GM19035 (cell line): Measurements from ENCODE around the gene CYP2J2.
"Not testable (repeated sequence)": the region's sequence is repeated elsewhere in the genome, so short reads cannot be mapped to it uniquely, and the experiment has no call there.

Experiments
- ATAC-seq: cut with Tn5 transposase; IDR thresholded peaks from one replicate; pipeline ENCODE4 v1.9.1; 2021; ENCODE audit not compliant: unreplicated experiment

CYP2J2 gene

DNA sequence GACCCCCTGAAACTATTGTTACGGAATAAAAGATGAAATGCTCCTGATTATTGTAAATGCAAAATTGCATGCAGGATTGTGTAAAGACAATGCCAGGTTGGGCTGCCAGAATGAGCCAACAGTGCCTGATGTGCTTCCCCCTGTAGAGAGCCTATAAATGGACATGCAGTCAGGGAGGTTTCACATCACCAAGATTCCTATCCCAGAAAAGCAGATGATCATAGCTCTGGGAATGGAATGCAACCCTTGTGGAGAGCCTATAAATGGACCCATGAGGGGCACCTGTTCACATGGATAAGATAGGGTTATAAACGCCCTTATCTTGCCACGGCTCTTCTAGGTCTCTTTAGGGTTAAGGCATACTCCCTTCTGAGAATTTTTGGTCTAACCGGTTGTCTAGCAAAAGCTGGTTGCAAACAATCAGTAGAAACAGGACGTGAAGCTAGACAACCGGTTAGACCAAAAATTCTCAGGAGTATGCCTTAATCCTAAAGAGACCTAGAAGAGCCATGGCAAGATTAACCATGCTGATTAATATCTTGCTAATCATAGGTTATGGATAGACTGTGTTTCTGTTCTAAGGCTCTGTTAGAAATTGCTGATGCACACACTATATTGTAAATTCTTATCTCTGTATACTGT is 5.2 kb downstream of the CYP2J2 start:
- ATAC-seq, result not testable (repeated sequence)

DNA sequence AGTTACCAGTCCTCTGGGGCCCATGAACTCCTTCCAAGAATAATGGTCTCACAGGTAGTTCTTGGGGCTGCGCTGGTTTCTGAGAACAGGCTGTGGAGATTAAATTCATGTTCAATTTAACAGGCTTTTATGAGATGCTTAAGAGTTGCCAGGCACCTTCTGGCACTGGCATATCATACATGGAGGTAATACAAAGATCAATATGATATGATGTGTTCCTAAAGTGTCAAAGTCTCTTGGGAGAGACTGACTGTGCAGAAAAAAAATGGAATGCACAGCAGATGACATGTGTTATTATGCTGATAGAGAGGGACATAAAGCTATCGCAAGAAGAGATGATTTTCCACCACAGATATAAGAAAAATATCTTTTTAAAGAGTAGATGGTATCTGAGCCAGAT is 6.8 kb downstream of the CYP2J2 start:
- no peak for ATAC-seq

DNA sequence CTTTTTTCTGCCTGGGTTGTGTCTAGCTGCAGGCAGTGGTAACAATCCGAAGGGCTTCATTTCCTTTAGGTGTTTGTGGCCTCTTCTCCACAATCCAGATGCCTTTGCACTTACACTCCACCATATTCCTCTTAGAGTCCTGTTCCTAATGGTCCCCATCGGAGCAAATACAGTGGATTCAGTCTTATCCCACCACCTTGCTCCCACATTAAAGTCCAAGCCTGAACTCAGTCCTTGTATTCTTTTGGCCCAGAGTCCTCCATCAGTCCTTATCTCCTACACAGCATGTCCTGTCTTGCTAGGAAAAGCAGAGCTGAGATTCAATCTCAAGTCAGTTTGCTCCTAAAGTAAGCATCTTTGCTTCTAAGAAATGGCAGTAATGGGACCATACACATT is 8.8 kb downstream of the CYP2J2 start:
- ATAC-seq, result no peak

DNA sequence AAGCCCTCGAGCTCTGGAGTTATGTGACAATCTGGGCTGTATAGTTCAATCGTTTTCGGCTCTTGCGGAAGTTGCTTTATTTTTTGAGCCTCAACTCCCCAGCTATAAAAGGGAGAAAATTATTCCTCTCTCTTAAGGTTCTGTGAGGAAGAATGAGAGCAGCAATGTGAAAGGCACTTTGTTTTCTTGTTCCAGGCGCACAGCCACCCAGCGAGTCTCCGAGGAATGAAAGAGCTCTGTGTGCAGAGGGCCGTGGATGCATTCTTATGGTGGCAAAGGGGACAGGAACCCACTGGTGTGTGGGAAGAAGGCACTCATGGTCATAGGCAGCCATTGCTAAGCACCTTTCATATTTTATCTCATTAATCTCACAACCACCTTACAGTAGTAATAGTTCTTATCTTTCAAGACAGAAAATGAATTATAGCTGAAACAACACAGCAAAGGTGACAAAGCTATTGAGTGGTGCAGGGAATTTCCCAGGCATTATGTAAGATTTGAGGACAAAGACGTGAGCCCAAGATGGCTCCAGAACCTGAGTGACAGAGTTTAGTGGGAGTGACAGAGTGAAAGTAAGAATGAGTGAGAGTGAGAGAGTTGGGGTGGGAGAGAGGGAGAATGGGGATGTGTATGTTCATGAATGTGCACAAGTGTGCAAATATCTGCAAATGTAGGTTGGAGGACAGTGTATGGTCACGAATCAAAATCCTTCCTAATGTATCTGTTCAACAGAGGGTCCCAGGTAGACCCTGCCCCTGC is 9.4 kb downstream of the CYP2J2 start:
- no peak for ATAC-seq

DNA sequence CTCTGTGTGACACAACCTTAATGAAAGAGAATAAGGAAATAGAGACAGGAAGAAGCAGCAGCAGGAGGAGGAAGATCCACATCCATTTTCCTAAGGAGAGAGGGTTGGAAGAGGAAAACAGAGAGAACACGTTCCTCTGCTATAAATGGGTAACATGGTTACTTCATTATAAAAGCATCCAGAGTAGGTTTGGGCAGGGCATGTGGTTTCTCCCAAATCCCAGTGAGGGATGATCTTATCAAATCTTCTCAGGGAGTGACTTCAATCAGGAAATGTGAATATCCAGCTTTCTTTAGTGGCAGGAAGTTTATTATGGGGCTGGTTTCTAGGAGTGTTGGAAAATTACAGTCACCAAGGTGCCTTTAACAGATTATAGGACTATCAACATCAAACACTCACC is 11.1 kb downstream of the CYP2J2 start:
- no peak for ATAC-seq

DNA sequence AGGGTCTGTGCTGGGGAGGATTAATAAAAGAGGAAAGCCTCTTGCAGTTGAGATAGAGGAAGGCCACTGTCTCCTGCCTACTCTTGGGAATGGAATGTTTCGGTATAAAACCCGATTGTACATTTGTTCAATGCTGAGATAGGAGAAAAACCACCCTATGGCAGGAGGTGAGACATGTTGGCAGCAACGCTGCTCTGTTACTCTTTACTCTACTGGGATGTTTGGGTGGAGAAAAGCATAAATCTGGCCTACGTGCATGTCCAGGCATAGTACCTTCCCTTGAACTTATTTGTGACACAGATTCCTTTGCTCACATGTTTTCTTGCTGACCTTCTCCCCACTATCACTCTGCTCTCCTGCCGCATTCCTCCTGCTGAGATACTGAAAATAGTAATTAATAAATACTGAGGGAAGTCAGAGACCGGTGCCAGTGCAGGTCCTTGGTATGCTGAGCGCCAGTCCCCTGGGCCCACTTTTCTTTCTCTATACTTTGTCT is 11.7 kb downstream of the CYP2J2 start:
- ATAC-seq, result not testable (repeated sequence)

DNA sequence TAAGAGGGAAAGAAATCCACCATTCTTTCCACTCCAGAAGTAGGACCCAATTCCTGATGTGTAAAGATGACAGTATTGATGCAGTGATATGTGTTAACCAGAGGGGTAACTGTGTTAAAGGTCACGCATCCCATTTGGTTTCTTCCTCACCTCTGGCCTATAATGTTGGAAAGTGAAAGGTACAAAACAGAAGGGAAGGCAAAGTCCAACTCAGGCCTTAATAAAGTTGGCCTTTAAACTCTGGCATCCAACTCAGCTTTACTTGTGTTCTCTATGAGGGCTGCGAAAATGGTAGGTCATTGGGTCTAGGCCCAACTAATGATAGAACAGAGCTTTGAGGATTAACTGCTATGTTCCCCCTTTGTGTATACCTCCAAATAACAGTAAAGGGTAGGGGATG is 17.9 kb downstream of the CYP2J2 start:
- no peak for ATAC-seq

DNA sequence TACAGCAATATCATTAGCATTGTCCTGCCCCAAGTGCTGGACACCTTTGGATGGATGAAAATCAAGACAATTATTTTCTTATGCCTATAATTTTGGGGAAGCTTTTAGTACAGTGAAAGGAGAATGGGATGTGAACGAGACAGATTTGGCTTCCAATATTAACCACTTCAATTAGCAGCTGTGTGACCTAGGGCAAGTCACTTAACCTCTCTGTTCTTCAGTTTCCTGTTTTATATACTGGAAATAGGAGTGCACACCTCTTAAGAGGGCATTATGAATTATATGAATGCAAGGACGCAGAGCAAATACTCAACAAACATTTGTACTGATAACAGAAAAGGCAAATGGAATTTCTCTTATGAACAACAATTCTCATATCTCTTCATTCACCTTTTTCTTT is 18.5 kb downstream of the CYP2J2 start:
- ATAC-seq, result no peak

DNA sequence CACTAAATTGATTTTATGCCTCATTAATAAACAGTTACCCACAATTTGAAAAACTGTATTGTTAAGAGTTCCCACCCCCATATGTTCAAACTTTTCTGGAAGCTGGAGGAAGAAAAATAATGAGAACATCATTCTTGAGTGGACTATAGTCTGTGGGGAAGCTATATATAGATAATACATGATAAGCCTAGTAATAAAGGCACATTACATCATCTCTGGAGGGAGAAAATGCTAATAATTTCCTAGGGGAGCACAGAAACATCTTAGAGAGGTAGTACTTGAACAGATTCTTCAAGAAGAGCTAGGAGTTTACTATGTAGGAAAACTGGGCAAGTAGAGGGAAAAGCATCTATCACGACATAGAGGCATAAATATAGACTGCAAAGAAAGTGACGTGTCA is 19.6 kb downstream of the CYP2J2 start:
- no peak for ATAC-seq

DNA sequence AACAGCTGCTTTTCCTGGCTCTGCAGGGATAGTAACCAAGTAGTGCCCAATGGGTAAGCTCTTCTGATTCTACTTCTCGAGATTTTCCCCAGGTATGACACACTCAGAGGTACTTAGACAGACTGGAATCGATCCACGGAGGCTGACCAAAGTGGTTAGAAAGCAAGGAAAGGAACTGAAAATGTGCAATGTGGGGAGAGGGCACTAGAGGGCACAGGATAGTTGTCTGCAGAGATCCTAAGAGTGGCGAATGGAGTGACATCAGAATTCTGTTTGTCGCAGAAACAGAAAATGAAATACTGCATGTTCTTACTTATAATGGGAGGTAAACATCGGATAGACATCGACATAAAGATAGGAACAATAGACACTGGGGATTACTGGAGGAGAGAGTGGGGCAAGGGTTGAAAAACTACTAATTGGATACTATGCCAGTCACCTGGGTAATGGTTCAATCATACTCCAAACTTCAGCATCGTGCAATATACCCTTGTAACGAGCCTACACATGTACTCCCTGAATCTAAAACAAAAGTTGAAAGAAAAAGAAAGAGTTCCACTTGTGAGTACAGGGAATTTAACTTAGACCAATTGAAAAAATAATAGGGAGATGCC is 23.3 kb downstream of the CYP2J2 start:
- ATAC-seq, result no peak

DNA sequence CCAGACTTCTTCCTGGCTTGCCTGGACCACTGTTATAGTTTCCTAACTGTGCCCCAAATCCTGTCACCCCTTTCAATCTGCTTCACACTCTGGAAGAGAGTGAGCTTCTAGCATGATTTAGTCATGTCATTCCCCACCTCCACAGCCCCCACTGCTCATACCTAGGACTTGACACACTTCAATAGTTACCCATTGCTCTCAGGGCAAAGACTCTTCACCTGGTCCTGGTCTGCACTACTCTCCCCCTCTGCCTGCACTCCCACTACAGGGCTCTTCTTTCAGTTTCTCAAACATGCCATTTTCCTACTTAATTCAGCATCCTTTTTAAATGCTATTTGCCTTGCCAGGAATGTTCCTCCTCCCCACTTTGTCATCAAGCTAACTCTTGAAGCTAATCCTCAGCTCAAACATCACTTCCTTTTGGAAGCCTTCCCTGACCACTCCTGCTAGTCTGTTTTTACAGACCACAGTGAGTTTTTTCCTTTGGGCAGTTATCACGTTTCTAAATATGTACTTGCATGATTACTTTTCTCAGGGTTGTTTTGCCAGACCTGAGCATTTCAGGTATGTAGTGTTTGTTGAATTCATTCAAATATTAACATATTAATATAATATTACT is 24.7 kb downstream of the CYP2J2 start:
- no peak for ATAC-seq

DNA sequence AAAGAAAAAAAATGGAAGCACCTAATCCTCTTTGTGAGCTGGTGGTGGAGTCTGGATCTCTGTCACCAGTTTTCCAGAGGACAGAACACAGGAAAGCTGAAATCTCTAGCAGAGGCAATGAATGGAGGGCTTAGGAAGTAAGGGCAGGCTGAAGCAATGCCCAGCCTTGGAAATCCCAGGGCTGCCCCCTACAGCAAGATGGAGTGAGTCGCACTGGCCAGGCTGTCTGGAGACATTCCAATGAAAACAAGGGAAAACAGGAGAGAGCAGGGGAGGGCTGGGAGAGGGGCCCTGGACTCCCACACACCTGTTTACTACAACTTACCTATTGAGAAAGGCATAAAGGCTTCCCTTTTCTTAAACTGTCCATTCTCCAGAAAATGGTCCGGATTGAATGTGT is 25.9 kb downstream of the CYP2J2 start:
- ATAC-seq, result no peak

DNA sequence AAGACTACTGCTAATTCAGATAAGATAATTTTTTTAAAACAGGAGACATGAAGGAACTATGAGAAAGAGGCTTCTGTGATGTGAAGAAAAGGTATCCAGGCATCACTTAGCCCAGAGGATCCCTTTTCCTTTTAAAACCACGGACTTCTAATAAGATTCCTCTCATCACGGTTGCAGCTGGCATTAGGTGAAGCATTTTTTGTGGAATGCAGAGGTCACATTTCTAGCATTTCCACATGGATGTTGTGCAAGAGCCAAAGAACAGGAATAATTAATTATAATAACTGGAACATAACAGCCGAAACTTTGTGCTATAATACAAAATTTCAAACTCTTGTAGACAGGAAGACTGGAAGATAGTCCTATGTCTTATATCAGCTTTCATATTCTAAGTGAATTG is 27.6 kb downstream of the CYP2J2 start:
- ATAC-seq, result no peak

DNA sequence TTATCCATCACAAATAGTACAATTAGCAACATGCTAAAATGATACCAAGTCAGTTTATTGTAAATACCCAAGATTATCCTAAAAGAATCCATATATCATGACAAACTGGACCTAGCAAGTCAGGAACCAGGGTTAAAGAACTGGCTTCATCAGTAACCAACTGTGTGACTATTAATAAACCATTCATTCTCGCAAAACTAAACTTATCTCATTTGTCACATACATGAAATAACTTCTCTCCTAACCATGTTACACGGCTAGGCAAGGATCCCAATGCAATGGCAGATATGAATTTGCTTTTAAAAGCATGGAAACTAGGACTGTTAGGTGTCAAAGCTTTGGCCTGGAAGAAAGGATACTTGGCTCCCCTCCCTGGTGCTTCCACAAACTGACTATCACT is 29.4 kb downstream of the CYP2J2 start:
- no peak for ATAC-seq

DNA sequence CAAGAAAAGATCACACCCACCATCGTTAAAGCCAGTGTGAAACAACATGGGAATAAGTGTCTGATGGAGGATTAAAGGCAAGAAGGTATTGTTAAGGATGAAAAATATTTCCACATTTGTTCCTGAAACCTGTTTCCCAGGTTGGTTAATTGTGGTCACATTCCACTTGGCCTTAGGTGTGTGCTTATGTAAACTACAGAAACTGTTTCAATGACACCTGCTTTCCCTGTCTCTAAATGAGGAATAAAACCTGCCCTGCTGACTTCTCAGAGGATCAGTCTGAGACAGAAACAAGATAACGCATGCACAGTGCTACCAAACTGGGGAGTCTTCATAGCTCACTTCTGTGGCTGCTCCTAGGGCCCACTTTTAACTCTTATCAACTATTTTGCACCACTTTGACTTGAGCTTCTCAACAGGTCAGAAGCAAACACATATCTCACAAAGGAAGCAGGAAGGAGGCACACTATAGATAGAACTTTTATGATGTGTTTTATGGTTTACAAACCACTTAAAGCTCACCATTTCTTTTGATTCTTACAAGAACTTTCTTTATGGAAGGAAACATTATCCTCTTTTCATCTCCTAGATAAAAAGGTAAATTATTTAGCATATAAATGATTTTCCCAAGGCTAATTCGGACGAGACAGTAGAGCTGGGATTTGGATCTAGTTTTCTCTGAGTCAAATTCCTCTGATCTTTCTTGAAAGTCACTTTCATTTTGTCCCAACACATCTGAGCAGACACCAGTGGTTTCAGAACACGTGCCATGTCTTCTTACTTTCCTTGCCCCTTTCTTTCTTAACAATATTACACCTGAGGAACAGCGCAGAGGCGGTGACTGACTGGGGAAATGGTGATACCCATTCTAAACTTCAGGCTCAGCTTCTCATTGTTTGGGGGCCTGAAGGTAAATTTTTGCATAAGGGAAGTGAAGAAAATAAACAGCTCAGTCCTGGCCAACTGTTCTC is 33.4 kb downstream of the CYP2J2 start:
- no peak for ATAC-seq

DNA sequence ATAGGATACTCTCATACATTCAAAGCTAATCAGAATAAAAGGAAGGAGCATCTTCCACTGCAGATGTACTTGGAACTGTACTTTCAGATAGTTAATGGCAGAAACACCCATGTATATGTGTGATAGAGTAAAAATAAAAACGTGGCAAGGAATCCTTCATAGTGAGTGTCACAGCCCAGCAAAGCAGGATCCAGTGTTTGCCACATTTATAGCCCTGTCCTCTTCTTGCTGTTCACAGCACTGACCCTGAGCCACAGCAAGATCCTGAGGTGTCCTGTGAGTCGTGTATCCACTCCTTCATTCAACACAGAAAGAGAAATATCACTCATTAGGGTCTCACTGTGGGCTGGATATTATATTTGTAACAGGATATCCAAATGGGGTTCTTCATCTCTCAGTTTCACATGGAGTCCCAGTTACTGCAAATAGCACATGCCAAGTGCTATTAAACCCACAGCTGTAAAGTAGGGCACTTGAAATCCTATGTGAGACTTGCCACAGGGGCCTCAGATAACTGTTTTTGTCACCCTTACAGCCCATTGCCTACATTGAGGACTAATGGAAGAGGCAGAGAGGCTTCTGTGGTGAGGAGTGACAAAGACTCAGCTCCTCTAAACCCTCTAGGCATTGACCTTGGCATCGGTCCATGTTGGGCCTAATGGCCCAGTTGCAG is 41.3 kb downstream of the CYP2J2 start:
- no peak for ATAC-seq

DNA sequence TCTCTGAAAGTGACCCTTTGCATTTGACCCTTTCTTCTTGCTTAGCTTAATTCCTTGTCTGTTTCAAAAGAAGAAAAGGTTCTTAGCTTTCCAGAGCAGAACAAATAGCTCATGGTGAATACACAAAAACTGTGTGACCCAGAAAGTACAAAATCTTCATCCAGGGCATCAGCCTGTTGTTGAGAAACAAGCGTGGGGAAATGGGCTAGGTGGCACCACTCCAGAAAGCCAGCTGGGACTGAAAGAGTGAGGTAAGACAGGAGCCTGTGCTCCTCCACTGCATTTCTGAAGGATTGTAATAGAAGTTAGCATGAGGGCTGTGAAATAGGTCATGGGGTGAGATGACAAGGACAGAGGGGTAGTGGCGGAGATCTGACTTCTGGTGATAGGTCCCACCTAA is 45.8 kb downstream of the CYP2J2 start:
- no peak for ATAC-seq

DNA sequence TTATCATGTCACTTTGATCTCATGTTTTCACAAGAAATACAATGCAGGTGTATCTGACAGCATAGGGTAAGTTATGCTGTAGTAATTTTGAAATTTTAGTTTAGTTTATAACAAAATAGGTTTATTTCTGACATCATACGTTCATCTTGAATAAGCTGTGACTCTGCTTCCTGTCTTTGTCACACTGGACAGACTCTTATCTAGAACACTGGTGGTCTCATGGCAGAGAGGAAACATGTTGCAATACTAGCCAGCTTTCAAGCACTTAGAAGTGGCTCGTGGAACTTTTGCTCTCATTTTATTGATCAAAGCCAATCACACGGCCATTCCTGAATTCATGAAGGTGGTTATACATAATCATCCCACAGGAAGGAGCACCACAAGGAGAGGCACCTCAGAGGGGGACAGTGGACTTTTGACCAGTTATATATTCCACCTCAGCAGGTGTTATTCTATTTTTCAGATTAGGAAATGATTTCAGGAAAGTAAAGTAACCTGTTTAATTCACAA is 46.5 kb downstream of the CYP2J2 start:
- no peak for ATAC-seq

DNA sequence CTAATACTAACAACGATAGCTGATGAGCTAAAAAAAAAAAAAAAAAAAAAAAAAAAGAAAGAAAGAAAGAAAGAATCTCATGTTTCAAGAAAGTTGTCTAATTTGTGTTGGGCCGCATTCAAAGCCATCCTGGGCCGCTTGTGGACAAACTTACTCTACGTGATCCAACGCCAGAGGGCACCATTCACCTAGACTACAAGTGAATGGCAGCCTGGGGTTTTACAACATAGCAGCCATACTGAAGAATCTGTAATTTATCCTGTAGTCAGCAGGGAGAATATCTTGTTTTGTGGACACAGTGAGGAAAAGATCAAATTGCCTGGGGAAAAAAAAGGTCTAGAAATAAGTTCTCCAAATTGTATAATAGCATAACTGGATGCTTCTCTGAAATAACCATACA is 47.0 kb downstream of the CYP2J2 start:
- ATAC-seq, result no peak

DNA sequence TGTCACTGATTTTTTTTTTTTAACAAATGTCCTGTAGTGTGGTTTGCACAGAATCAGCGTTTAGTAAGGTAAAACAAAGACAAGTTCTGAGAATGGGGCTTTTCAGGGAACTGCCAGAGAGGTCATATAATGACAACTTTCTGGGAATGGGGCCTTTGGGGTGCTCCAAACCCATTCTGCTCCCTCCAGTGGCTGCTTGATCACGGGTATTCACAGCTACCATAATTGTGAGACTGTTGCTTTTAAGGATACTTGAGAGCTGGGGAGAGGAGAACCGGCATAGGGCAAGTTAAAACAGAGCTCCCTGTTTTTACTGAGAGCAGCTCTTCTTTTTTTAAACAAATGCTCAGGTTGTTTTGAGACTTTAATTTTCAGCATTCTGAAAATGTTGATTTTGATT is 48.2 kb downstream of the CYP2J2 start:
- ATAC-seq, result no peak
